ENCODE measurements around the gene WNT7B. TPM values are rescaled to one million over a fixed set of nuclear protein-coding genes. Genes with fewer than 3 reads are reported as not detected.
A peak's percentile ranks its signal among the peaks of the same experiment; 100 is the strongest.

Gene WNT7B
- total and polyA plus RNA-seq, 2 of the 8 experiments (the other 6 are each of a cell fraction or from before 2014, with no cell fraction given): 0.14 to 0.24 TPM

- Histone ChIP-seq H3K79me2 (ENCODE audit: control insufficient read depth in 1 of 2, insufficient read depth in 2 of 2, low read length in 2 of 2) (no peaks in the 10 kb centered on the region), H3K36me3 (ENCODE audit: control insufficient read depth in 2 of 4, insufficient read depth in 4 of 4, low read length in 3 of 4) (no peaks in the 10 kb centered on the region), H2BK20ac (ENCODE audit: low read length) (no peak overlapping the region), H3K4ac (replicated peaks; ENCODE audit: insufficient read length, low read depth, low read length) (no peak overlapping the region), H2BK12ac (ENCODE audit: low read depth, low read length) (no peak overlapping the region; the same call in 1 of the 2 replicates), H3K79me1 (ENCODE audit: low read depth, low read length) (no peaks in the 10 kb centered on the region), H3K27me3 (replicated peaks in 1 of 4; ENCODE audit: control insufficient read depth in 3 of 4, extremely low read depth in 1 of 4, insufficient read depth in 3 of 4, low read length in 3 of 4) (peaks cover 0 to 2% (median 0%) of the 10 kb centered on the region in 4 experiments; a peak in 3 of 7 replicates), H3K14ac (ENCODE audit: insufficient read length) (no peak overlapping the region), H4K20me1 (replicated peaks in 1 of 2; ENCODE audit: control insufficient read depth in 1 of 2, insufficient read depth in 2 of 2, low read length in 2 of 2) (peaks cover 2 to 5% of the 10 kb centered on the region in 2 experiments), H3K4me3 (ENCODE audit: extremely low read depth in 1 of 4, insufficient read depth in 2 of 4, low read depth in 3 of 4, low read length in 4 of 4) (no peak overlapping the region), H2BK5ac (ENCODE audit: low read depth, low read length) (no peak overlapping the region; the same call in 1 of the 2 replicates), H3K9ac (replicated peaks in 1 of 4; ENCODE audit: extremely low read depth in 1 of 4, low read depth in 3 of 4, low read length in 3 of 4) (no peak overlapping the region), H4K8ac (ENCODE audit: extremely low read depth, insufficient read depth, low read length) (peak overlapping the region; percentile 71), H4K5ac (ENCODE audit: insufficient read length, low read depth, low read length) (no peak overlapping the region), H3K18ac (ENCODE audit: extremely low read depth, low read length) (no peak overlapping the region), H3K23me2 (ENCODE audit: low read depth, low read length) (no peaks in the 10 kb centered on the region; the same call in 1 of the 2 replicates), H2BK120ac (replicated peaks; ENCODE audit: low read depth, low read length) (no peak overlapping the region), H3K56ac (replicated peaks; ENCODE audit: insufficient read length, low read depth, low read length) (no peak overlapping the region), H2AFZ (ENCODE audit: low read length) (no peak overlapping the region), H3K4me1 (replicated peaks in 1 of 4; ENCODE audit: control insufficient read depth in 3 of 4, insufficient read depth in 4 of 4, low read length in 3 of 4) (peaks cover 0 to 12% (median 9%) of the 10 kb centered on the region in 4 experiments; a peak in 6 of 7 replicates), H2AK5ac (ENCODE audit: low read depth, low read length) (no peak overlapping the region), H4K91ac (replicated peaks; ENCODE audit: insufficient read length, low read length) (no peak overlapping the region), H3K23ac (ENCODE audit: insufficient read length) (no peak overlapping the region), H2BK15ac (ENCODE audit: low read length) (no peak overlapping the region), H3K27ac (ENCODE audit: low read depth, low read length) (no peak overlapping the region), H3K4me2 (ENCODE audit: insufficient read depth in 1 of 2, low read depth in 2 of 2, low read length in 2 of 2) (no peak overlapping the region), H3K9me3 (ENCODE audit: insufficient read depth in 2 of 2, low read depth in 1 of 2, low read length in 1 of 2) (no peaks in the 10 kb centered on the region)
- DNase-seq (ENCODE audit: low read depth in 1 of 2, low spot score in 2 of 2) (no peak), FAIRE-seq (no peak)
- WGBS, 2 experiments (ENCODE audit: extremely low coverage in 1 of 2, insufficient coverage in 1 of 2, insufficient read length in 1 of 2, insufficient replicate concordance in 2 of 2, low coverage in 1 of 2, low lambda C conversion rate in 2 of 2, missing lambda C conversion rate in 1 of 2): 85% methylated on average over 18 of the region's 25 CpGs; no CpG with 5 or more reads in 1 of the 2 experiments
- ChIA-PET CTCF (ENCODE audit: partially characterized antibody) (interaction anchor here (0.7 to 6.6 kb wide), 5 partner anchors 9 to 247 kb away, joined by 3 to 39 read pairs (median 3); no protein-coding TSS in a partner anchor), POLR2A (ENCODE audit: partially characterized antibody) (interaction anchor here (0.8 to 1.0 kb wide), 2 partner anchors 15 to 48 kb away, joined by 3 read pairs; no protein-coding TSS in a partner anchor)
- TF ChIP-seq RXRA (IDR thresholded peaks at IDR 0.05; ENCODE audit: insufficient read depth, low read depth, low read length): no peak
- TF ChIP-seq TCF12 (IDR thresholded peaks at IDR 0.05; ENCODE audit: low read depth, low read length): no peak
- TF ChIP-seq SP1 (IDR thresholded peaks at IDR 0.05; ENCODE audit: low read depth, low read length): no peak
- TF ChIP-seq, protein P1, sequence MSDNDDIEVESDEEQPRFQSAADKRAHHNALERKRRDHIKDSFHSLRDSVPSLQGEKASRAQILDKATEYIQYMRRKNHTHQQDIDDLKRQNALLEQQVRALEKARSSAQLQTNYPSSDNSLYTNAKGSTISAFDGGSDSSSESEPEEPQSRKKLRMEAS (IDR thresholded peaks at IDR 0.05): no peak
- no peak for TF ChIP-seq HDAC2 (IDR thresholded peaks at IDR 0.05; ENCODE audit: borderline replicate concordance in 1 of 2, low read depth in 2 of 2, low read length in 2 of 2)
- no peak for TF ChIP-seq BCL11A (IDR thresholded peaks at IDR 0.05; ENCODE audit: low read depth in 2 of 2, low read length in 2 of 2)
- no peak for TF ChIP-seq PHF8 (conservative IDR thresholded peaks at IDR 0.05; ENCODE audit: low read depth, low read length)
- TF ChIP-seq, protein P2, sequence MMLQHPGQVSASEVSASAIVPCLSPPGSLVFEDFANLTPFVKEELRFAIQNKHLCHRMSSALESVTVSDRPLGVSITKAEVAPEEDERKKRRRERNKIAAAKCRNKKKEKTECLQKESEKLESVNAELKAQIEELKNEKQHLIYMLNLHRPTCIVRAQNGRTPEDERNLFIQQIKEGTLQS (IDR thresholded peaks at IDR 0.05; ENCODE audit: insufficient read depth, low read depth, low read length): no peak
- TF ChIP-seq FOSL1 (IDR thresholded peaks at IDR 0.05; ENCODE audit: insufficient read depth, low read depth, low read length): no peak
- TF ChIP-seq SRF (IDR thresholded peaks at IDR 0.05; ENCODE audit: low read depth, low read length): no peak
Measured at GRCh38 chr22:45891471-45891995, 85.4 kb downstream of the WNT7B start.
